Activated T-helper 2 cell treated with anti-CD3 and anti-CD28 coated beads, Interferon-gamma antibody, Interleukin-2, Interleukin-4, amounts not matched to agents 10 μg/mL and 5 μg/mL and 100 μg/mL, durations not matched to agents 14 hours and 24 hours and 36 hours (primary cell): ENCODE measurements around the gene PTGER2. TPM values are rescaled to one million over a fixed set of nuclear protein-coding genes. Genes with fewer than 3 reads are reported as not detected.
A peak's percentile ranks its signal among the peaks of the same experiment; 100 is the strongest.

ENCODE experiments used
- DNase-seq: peaks from one replicate; pipeline ENCODE4 v3.0.0; 2021; ENCODE audit warnings: low spot score
- H3K27ac Mint-ChIP-seq: one replicate; pipeline ENCODE4 v1.8.0; 2021; ENCODE audit warnings: mixed read lengths
- H3K27me3 Mint-ChIP-seq: one replicate; pipeline ENCODE4 v1.8.0; 2021; ENCODE audit warnings: low read depth, mixed read lengths
- H3K36me3 Mint-ChIP-seq: one replicate; pipeline ENCODE4 v1.8.0; 2021; ENCODE audit warnings: low read depth, mixed read lengths
- H3K4me1 Mint-ChIP-seq: one replicate; pipeline ENCODE4 v1.8.0; 2021; ENCODE audit warnings: low read depth, mixed read lengths
- H3K4me3 Mint-ChIP-seq: one replicate; pipeline ENCODE4 v1.8.0; 2021; ENCODE audit warnings: low read depth, mild to moderate bottlenecking, moderate library complexity, mixed read lengths
- H3K9me3 Mint-ChIP-seq: one replicate; pipeline ENCODE4 v1.8.0; 2021; ENCODE audit warnings: mixed read lengths
- intact Hi-C: fragments of 100-400 bp; cut with micrococcal nuclease; formaldehyde crosslinking; loops from one replicate; pipeline ENCODE4 v1.15.1; 2023
- total RNA-seq: library from RNA; stranded (reverse); gene quantifications from 2 replicates; pipeline ENCODE4 v1.2.3, GENCODE V29; 2022

Gene PTGER2
- total RNA-seq, 1 donor from 2014 or later: 54.1 TPM

DNA sequence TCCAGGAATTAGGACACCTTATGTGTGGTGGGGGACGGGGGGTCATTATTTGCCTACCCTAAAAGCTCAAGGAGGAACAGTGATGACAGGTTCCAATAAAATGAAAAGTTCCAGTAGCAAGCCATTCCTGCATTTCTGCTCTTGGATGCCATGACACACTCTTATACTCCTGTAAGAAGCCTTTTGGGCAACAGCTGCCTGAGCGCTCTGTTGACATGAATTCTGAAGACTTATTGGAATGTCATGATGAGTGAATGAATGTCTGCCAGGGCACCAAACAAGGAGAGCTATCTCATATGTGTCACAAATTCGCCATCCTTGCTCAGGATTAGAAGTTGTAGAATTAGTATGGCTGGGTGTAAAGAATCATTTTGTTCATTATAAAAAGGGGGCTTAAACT lies 36.3 kb downstream of the PTGER2 start:
- DNase-seq: no peak
- Mint-ChIP-seq H3K27ac (peak overlapping the region; percentile 72), H3K27me3 (peaks cover under 1% of the 10 kb centered on the region), H3K36me3 (peaks cover 42% of the 10 kb centered on the region), H3K9me3 (peaks cover 21% of the 10 kb centered on the region), H3K4me3 (no peak overlapping the region), H3K4me1 (peaks cover 70% of the 10 kb centered on the region)
- intact Hi-C loops: loop anchor here (5.0 kb wide), 2 partner anchors 478 to 1473 kb away; no protein-coding TSS in a partner anchor

DNA sequence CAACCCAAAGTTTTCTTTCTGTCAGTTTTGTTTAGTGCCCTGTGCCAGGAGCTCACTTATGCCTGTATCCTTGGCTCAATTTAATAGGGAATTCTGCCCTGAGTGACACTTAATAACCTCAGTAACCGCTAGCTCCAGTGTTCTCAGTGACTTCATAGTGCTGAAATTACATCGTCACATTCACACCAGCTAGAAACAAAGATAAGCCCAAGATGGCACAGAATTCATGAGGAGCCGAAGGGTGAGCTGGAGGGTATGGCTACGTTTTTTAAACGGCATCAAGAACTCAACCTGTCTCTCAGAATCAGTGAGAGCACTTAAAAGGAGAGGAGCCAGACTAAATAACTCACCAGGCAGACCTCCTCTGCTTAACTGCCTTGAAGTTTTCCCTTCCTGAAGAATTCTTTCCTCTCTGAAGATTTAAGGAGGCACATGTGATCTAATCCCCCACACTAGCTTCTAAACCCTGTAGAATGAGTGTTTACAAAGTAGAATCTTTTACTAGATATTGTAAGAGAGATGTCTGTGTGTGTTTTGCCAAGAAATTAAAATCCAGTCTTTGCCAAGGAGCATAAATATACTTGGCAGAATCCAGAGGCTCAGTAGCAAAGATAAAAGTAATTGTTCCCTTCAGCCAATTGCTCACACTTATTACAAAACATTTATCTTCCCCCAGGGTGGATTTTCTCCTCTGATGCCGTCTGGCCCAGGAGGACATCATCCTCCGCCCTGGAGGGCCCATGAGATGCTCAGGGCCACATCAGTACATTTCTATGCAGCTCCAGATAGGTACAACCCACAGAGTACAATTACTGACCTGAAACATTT lies 37.3 kb downstream of the PTGER2 start:
- H3K4me1 Mint-ChIP-seq: peaks cover 77% of the 10 kb centered on the region

GRCh38 chr14:52352061-52352491 lies 38.0 kb downstream of the PTGER2 start:
- H3K27me3 Mint-ChIP-seq: no peaks in the 10 kb centered on the region
- DNase-seq: peak; percentile 70
- H3K4me1 Mint-ChIP-seq: peaks cover 74% of the 10 kb centered on the region
- peaks cover 44% of the 10 kb centered on the region for H3K36me3 Mint-ChIP-seq
- intact Hi-C loops: loop anchor here (1.0 to 5.0 kb wide), 9 partner anchors 27 to 1475 kb away; partner anchors contain the start of gene PTGER2
- H3K27ac Mint-ChIP-seq: peak overlapping the region; percentile 99
- peak overlapping the region; percentile 73 for H3K4me3 Mint-ChIP-seq
- H3K9me3 Mint-ChIP-seq: peaks cover 12% of the 10 kb centered on the region

More for the DNA sequence above, 37.3 kb downstream of the PTGER2 start:
- peaks cover 17% of the 10 kb centered on the region for H3K9me3 Mint-ChIP-seq
- peak overlapping the region; percentile 73 for H3K4me3 Mint-ChIP-seq
- H3K36me3 Mint-ChIP-seq: peaks cover 46% of the 10 kb centered on the region
- intact Hi-C loops: loop anchor here (1.0 to 5.0 kb wide), 9 partner anchors 26 to 1474 kb away; partner anchors contain the start of gene PTGER2
- peak overlapping the region; percentile 99 for H3K27ac Mint-ChIP-seq
- no peak for DNase-seq
- no peaks in the 10 kb centered on the region for H3K27me3 Mint-ChIP-seq

GRCh38 chr14:52352569-52352968 lies 38.5 kb downstream of the PTGER2 start:
- H3K9me3 Mint-ChIP-seq: peaks cover 10% of the 10 kb centered on the region
- H3K27me3 Mint-ChIP-seq: no peaks in the 10 kb centered on the region
- H3K36me3 Mint-ChIP-seq: peaks cover 42% of the 10 kb centered on the region
- H3K4me3 Mint-ChIP-seq: peak overlapping the region; percentile 73
- DNase-seq: no peak
- H3K27ac Mint-ChIP-seq: peak overlapping the region; percentile 99
- H3K4me1 Mint-ChIP-seq: peaks cover 72% of the 10 kb centered on the region
- intact Hi-C loops: loop anchor here (1.0 to 5.0 kb wide), 9 partner anchors 27 to 1475 kb away; partner anchors contain the start of gene PTGER2

DNA sequence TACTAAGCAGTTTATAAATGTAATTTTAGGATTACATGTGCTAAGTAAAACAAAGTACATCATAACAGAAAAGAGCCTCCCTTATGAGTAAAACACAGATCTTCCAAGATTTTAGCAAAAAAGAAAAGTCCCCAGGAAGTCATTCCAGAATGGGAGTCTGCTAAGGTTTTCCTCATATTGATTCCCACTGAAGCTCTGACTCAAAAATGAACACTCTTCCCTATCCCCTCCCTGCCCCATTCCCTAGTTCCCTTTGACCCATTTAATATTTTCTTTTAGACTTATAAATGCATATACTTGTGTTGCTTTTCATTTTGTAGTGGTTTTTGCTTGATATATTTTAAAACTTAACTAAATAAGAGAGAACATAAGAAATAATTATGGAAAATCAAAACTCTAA lies 40.1 kb downstream of the PTGER2 start:
- intact Hi-C loops: loop anchor here (5.0 kb wide), 2 partner anchors 482 to 1477 kb away; no protein-coding TSS in a partner anchor
- Mint-ChIP-seq H3K36me3 (peaks cover 39% of the 10 kb centered on the region), H3K4me1 (peaks cover 64% of the 10 kb centered on the region), H3K4me3 (no peak overlapping the region), H3K9me3 (peaks cover 10% of the 10 kb centered on the region), H3K27ac (peak overlapping the region; percentile 70), H3K27me3 (no peaks in the 10 kb centered on the region)
- no peak for DNase-seq

DNA sequence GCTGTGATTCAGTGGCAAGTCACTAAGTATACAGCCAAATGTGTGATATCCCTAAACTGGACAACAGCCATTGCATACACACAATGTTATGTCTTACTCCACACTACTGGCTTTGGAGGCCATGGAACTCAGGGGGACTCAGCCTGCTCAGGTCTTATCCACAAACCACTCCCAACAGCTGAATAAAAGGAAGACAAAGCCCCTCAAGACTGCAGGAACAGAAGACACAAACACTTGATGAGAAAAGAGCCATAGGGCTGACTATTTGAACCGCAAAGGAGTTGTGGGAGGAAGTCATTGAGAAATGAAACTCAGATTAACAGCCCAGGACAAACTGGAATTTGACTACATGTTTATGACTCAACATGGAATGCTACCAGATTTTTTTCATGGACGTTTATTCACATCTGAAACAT lies 40.9 kb downstream of the PTGER2 start:
- Mint-ChIP-seq H3K4me1 (peaks cover 60% of the 10 kb centered on the region), H3K27ac (peak overlapping the region; percentile 26), H3K36me3 (peaks cover 33% of the 10 kb centered on the region), H3K4me3 (no peak overlapping the region), H3K9me3 (peaks cover 9% of the 10 kb centered on the region), H3K27me3 (no peaks in the 10 kb centered on the region)
- no peak for DNase-seq
- intact Hi-C loops: no loop called here

DNA sequence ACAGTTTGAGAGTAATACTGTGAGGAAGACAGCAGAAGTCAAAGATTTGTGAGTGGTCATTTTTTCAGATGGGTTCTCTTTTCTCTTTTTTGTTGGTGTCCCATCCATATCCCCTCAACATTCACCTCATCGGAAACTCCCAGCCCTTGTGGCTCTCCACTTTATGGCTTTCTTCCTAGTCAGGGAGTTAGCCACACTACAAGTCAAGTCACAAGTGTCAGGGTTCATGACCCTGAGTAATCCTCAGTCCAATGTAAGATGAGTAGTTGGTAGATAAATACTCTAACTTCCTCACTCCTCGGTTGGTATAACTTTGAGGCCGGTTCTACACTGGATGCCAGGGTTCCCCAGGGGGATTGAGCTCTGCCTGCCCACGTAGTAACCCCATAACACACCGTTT lies 41.4 kb downstream of the PTGER2 start:
- no peak overlapping the region for H3K4me3 Mint-ChIP-seq
- peaks cover 28% of the 10 kb centered on the region for H3K36me3 Mint-ChIP-seq
- intact Hi-C loops: no loop called here
- peaks cover 6% of the 10 kb centered on the region for H3K9me3 Mint-ChIP-seq
- no peak for DNase-seq
- H3K4me1 Mint-ChIP-seq: peaks cover 58% of the 10 kb centered on the region
- no peaks in the 10 kb centered on the region for H3K27me3 Mint-ChIP-seq
- no peak overlapping the region for H3K27ac Mint-ChIP-seq

- intact Hi-C loops: no loop called here
- Mint-ChIP-seq H3K27ac (peak overlapping the region; percentile 10), H3K27me3 (no peaks in the 10 kb centered on the region), H3K36me3 (peaks cover 23% of the 10 kb centered on the region), H3K4me3 (no peak overlapping the region), H3K9me3 (peaks cover 6% of the 10 kb centered on the region), H3K4me1 (peaks cover 58% of the 10 kb centered on the region)
- no peak for DNase-seq
These were observed 41.9 kb downstream of the PTGER2 start for GRCh38 chr14:52356025-52356424.

GRCh38 chr14:52360831-52361230 lies 46.7 kb downstream of the PTGER2 start:
- no peak overlapping the region for H3K4me3 Mint-ChIP-seq
- no peak overlapping the region for H3K27ac Mint-ChIP-seq
- intact Hi-C loops: no loop called here
- DNase-seq: no peak
- no peaks in the 10 kb centered on the region for H3K9me3 Mint-ChIP-seq
- peaks cover 5% of the 10 kb centered on the region for H3K36me3 Mint-ChIP-seq
- no peaks in the 10 kb centered on the region for H3K27me3 Mint-ChIP-seq
- H3K4me1 Mint-ChIP-seq: peaks cover 16% of the 10 kb centered on the region

DNA sequence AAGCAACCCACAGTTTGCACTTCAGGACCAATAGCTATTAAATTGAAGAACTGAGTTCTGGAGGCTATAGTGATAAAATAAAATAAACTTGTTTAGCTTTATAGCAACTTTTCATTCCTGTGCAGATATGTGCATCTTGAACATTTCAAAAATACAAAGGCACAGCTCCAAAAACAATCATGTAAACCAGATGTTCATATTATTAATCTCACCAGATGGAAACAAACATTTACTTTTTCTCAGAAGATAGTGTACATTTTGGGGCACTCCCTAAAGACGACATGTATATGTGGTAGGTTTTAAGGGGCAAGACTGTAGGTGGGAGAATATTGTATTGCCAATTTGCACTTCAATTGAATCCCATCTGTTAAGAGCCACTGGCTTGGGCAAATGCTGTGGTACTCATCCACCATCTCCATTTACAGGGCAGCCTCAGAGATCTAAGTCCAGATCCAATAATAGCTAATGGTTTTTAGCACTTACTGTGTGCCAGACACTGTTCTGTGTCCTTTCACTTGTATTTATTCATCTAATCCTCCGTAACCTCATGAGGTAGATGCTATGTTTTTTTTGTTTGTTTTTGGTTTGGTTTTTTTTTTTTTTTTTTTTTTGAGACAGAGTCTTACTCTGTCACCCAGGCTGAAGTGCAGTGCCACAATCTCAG lies 49.1 kb downstream of the PTGER2 start:
- H3K9me3 Mint-ChIP-seq: no peaks in the 10 kb centered on the region
- DNase-seq: no peak
- H3K27me3 Mint-ChIP-seq: no peaks in the 10 kb centered on the region
- H3K36me3 Mint-ChIP-seq: no peaks in the 10 kb centered on the region
- peaks cover 11% of the 10 kb centered on the region for H3K4me1 Mint-ChIP-seq
- no peak overlapping the region for H3K27ac Mint-ChIP-seq
- no peak overlapping the region for H3K4me3 Mint-ChIP-seq
- intact Hi-C loops: no loop called here

GRCh38 chr14:52363961-52364360 lies 49.8 kb downstream of the PTGER2 start:
- Mint-ChIP-seq H3K27ac (no peak overlapping the region), H3K36me3 (no peaks in the 10 kb centered on the region), H3K9me3 (no peaks in the 10 kb centered on the region), H3K27me3 (no peaks in the 10 kb centered on the region), H3K4me3 (no peak overlapping the region), H3K4me1 (peaks cover 11% of the 10 kb centered on the region)
- no peak for DNase-seq
- intact Hi-C loops: no loop called here

GRCh38 chr14:52365071-52365470 lies 51.0 kb downstream of the PTGER2 start:
- H3K27ac Mint-ChIP-seq: no peak overlapping the region
- no peaks in the 10 kb centered on the region for H3K36me3 Mint-ChIP-seq
- H3K9me3 Mint-ChIP-seq: no peaks in the 10 kb centered on the region
- H3K27me3 Mint-ChIP-seq: no peaks in the 10 kb centered on the region
- no peak for DNase-seq
- no peak overlapping the region for H3K4me3 Mint-ChIP-seq
- peaks cover 9% of the 10 kb centered on the region for H3K4me1 Mint-ChIP-seq
- intact Hi-C loops: no loop called here
